ENCODE data around the gene VENTX.

GRCh38 chr10:133285217-133285616, 47.6 kb downstream of the VENTX start:
- no peak for TF ChIP-seq CTCF (IDR thresholded peaks at IDR 0.05)
- no peak for TF ChIP-seq TEAD4 (CRISPR knock-in tag; IDR thresholded peaks at IDR 0.05)
- TF ChIP-seq, protein P1, sequence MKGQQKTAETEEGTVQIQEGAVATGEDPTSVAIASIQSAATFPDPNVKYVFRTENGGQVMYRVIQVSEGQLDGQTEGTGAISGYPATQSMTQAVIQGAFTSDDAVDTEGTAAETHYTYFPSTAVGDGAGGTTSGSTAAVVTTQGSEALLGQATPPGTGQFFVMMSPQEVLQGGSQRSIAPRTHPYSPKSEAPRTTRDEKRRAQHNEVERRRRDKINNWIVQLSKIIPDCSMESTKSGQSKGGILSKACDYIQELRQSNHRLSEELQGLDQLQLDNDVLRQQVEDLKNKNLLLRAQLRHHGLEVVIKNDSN (CRISPR knock-in tag; IDR thresholded peaks at IDR 0.05), result no peak
- TF ChIP-seq SP1 (CRISPR knock-in tag; conservative IDR thresholded peaks at IDR 0.05), result no peak
- TF ChIP-seq ZNF396 (CRISPR knock-in tag; IDR thresholded peaks at IDR 0.05; ENCODE audit: borderline replicate concordance), result no peak
- no peak for TF ChIP-seq ELF4 (CRISPR knock-in tag; IDR thresholded peaks at IDR 0.05; ENCODE audit: low read depth)
